ENCODE measurements around the gene GADD45A. TPM values are rescaled to one million over a fixed set of nuclear protein-coding genes. Genes with fewer than 3 reads are reported as not detected.
A peak's percentile ranks its signal among the peaks of the same experiment; 100 is the strongest.

Gene GADD45A
- total and polyA plus RNA-seq, 7 donors: 88.8 to 505 (median 197) TPM

- 93 to 95% (median 94%) methylated on average over 3 of the region's 3 CpGs for WGBS, 3 donors
- no peak for TF ChIP-seq CTCF (IDR thresholded peaks at IDR 0.05)
- Histone ChIP-seq H3K27me3 (ENCODE audit: insufficient read depth in 3 of 3, low read length in 2 of 3) (no peaks in the 10 kb centered on the region), H3K27ac (no peak overlapping the region), H3K9me3 (no peaks in the 10 kb centered on the region), H3K4me3 (no peak overlapping the region), H3K4me1 (peaks cover 26% of the 10 kb centered on the region), H3K36me3 (ENCODE audit: insufficient read depth in 1 of 2, low read depth in 1 of 2) (no peaks in the 10 kb centered on the region)
- DNase-seq (no peak), ATAC-seq (no peak)
- intact Hi-C loops (cut with DNase I): loop anchor here in 1 of 2 donors (10.0 kb wide), 1 partner anchor 70 kb away; no protein-coding TSS in a partner anchor
Measured at GRCh38 chr1:67644566-67644965, 40.4 kb upstream of the GADD45A start.

GRCh38 chr1:67645495-67646144 lies 39.4 kb upstream of the GADD45A start:
- no peak overlapping the region for H3K4me3 ChIP-seq
- H3K27me3 ChIP-seq (ENCODE audit: insufficient read depth in 3 of 3, low read length in 2 of 3): no peaks in the 10 kb centered on the region
- H3K4me1 ChIP-seq: peaks cover 26% of the 10 kb centered on the region
- intact Hi-C loops (cut with DNase I): loop anchor here in 1 of 2 donors (5.0 to 10.0 kb wide), 2 partner anchors 37 to 71 kb away; no protein-coding TSS in a partner anchor
- DNase-seq (peak; percentile 58 to 67), ATAC-seq (peak; percentile 32 to 70 (median 56))
- no peaks in the 10 kb centered on the region for H3K9me3 ChIP-seq
- no peak for TF ChIP-seq CTCF (IDR thresholded peaks at IDR 0.05)
- 34 to 47% (median 37%) methylated on average over 3 of the region's 3 CpGs for WGBS, 3 donors
- H3K36me3 ChIP-seq (ENCODE audit: insufficient read depth in 1 of 2, low read depth in 1 of 2): no peaks in the 10 kb centered on the region
- H3K27ac ChIP-seq: peak overlapping the region; percentile 73

- no peaks in the 10 kb centered on the region for H3K9me3 ChIP-seq
- no peak for TF ChIP-seq CTCF (IDR thresholded peaks at IDR 0.05)
- peaks cover 26% of the 10 kb centered on the region for H3K4me1 ChIP-seq
- DNase-seq (peak; percentile 21 to 59), ATAC-seq (peak; percentile 35 to 61 (median 52))
- no peaks in the 10 kb centered on the region for H3K27me3 ChIP-seq (ENCODE audit: insufficient read depth in 3 of 3, low read length in 2 of 3)
- no peaks in the 10 kb centered on the region for H3K36me3 ChIP-seq (ENCODE audit: insufficient read depth in 1 of 2, low read depth in 1 of 2)
- no peak overlapping the region for H3K4me3 ChIP-seq
- H3K27ac ChIP-seq: peak overlapping the region; percentile 73
- 62 to 65% (median 63%) methylated on average over 3 of the region's 3 CpGs for WGBS, 3 donors
- intact Hi-C loops (cut with DNase I): loop anchor here in 1 of 2 donors (5.0 to 10.0 kb wide), 2 partner anchors 36 to 72 kb away; no protein-coding TSS in a partner anchor
Measured at GRCh38 chr1:67646145-67647035, 38.6 kb upstream of the GADD45A start.

- intact Hi-C loops (cut with DNase I): loop anchor here in 1 of 2 donors (5.0 to 10.0 kb wide), 2 partner anchors 35 to 72 kb away; no protein-coding TSS in a partner anchor
- Histone ChIP-seq H3K27me3 (ENCODE audit: insufficient read depth in 3 of 3, low read length in 2 of 3) (no peaks in the 10 kb centered on the region), H3K36me3 (ENCODE audit: insufficient read depth in 1 of 2, low read depth in 1 of 2) (no peaks in the 10 kb centered on the region), H3K9me3 (no peaks in the 10 kb centered on the region), H3K27ac (peak overlapping the region; percentile 73), H3K4me3 (no peak overlapping the region), H3K4me1 (peaks cover 26% of the 10 kb centered on the region)
- ATAC-seq (peak; percentile 50 to 79 (median 68)), DNase-seq (no peak)
- TF ChIP-seq CTCF (IDR thresholded peaks at IDR 0.05): no peak
- WGBS, 3 donors: 54 to 57% (median 55%) methylated on average over 7 of the region's 7 CpGs
Measured at GRCh38 chr1:67647036-67647798, 37.8 kb upstream of the GADD45A start.
